Neutrophil (primary cell): ENCODE results near the gene LIG3.
"Not testable (repeated sequence)": the region's sequence is repeated elsewhere in the genome, so short reads cannot be mapped to it uniquely, and the experiment has no call there.

Source experiments
- H3K27ac ChIP-seq: fragments of 200-600 bp; sonication (generic); 2 replicates; pipeline ENCODE4 v1.5.1; 2016; ENCODE audit warnings: mild to moderate bottlenecking, moderate library complexity
- H3K27me3 ChIP-seq: fragments of 200-600 bp; sonication (generic); 2 replicates; pipeline ENCODE4 v1.6.0; 2016; ENCODE audit warnings: mild to moderate bottlenecking
- H3K36me3 ChIP-seq: fragments of 200-600 bp; sonication (generic); 2 replicates; pipeline ENCODE4 v1.5.1; 2017
- H3K4me1 ChIP-seq, 2 experiments: fragments of 200-600 bp in 1 of 2; sonication (generic) in 1 of 2; 1 replicate in 1 of 2; 2 replicates in 1 of 2; pipeline versions ENCODE4 v1.5.1 to v1.6.1; 2013 to 2016; ENCODE audit warnings: low read depth in 1 of 2, low read length in 1 of 2, mild to moderate bottlenecking in 1 of 2, moderate library complexity in 1 of 2; ENCODE audit not compliant: control insufficient read depth in 1 of 2, insufficient read depth in 1 of 2
- H3K4me3 ChIP-seq, 2 experiments: fragments of 200-600 bp in 1 of 2; sonication (generic) in 1 of 2; 1 replicate in 1 of 2; 2 replicates in 1 of 2; pipeline ENCODE4 v1.5.1; 2013 to 2016; ENCODE audit warnings: low read depth in 1 of 2, low read length in 1 of 2, mild to moderate bottlenecking in 1 of 2, moderate library complexity in 1 of 2
- H3K9me3 ChIP-seq: fragments of 200-600 bp; sonication (generic); 2 replicates; pipeline ENCODE4 v1.5.1; 2016
- CTCF ChIP-seq: fragments of 200-600 bp; sonication (generic); IDR thresholded peaks from 2 replicates; pipeline ENCODE4 v1.5.1; 2016; ENCODE audit warnings: antibody characterized with exemption

LIG3 gene

GRCh38 chr17:35019386-35020179 is 39.3 kb downstream of the LIG3 start:
- TF ChIP-seq CTCF, result no peak
- H3K27me3 ChIP-seq, result no peaks in the 10 kb centered on the region
- H3K4me3 ChIP-seq, result no peak overlapping the region
- peaks cover 23 to 33% of the 10 kb centered on the region in 2 experiments for H3K4me1 ChIP-seq
- peaks cover 81% of the 10 kb centered on the region for H3K36me3 ChIP-seq
- no peaks in the 10 kb centered on the region for H3K9me3 ChIP-seq
- no peak overlapping the region for H3K27ac ChIP-seq

GRCh38 chr17:35021520-35022380 is 41.4 kb downstream of the LIG3 start:
- Histone ChIP-seq H3K36me3 (peaks cover 81% of the 10 kb centered on the region), H3K4me3 (no peak overlapping the region), H3K27me3 (no peaks in the 10 kb centered on the region), H3K9me3 (no peaks in the 10 kb centered on the region), H3K27ac (peak overlapping the region; percentile 81), H3K4me1 (peaks cover 23 to 33% of the 10 kb centered on the region in 2 experiments)
- TF ChIP-seq CTCF, result no peak

GRCh38 chr17:35022536-35023063 is 42.3 kb downstream of the LIG3 start:
- no peak overlapping the region for H3K4me3 ChIP-seq
- peaks cover 23 to 33% of the 10 kb centered on the region in 2 experiments for H3K4me1 ChIP-seq
- no peak for TF ChIP-seq CTCF
- no peaks in the 10 kb centered on the region for H3K9me3 ChIP-seq
- H3K36me3 ChIP-seq, result peaks cover 72% of the 10 kb centered on the region
- H3K27ac ChIP-seq, result peak overlapping the region; percentile 81
- H3K27me3 ChIP-seq, result no peaks in the 10 kb centered on the region

GRCh38 chr17:35023538-35023937 is 43.2 kb downstream of the LIG3 start:
- no peak for TF ChIP-seq CTCF
- H3K4me3 ChIP-seq, result no peak overlapping the region
- H3K27me3 ChIP-seq, result no peaks in the 10 kb centered on the region
- H3K36me3 ChIP-seq, result peaks cover 63% of the 10 kb centered on the region
- H3K9me3 ChIP-seq, result no peaks in the 10 kb centered on the region
- peak overlapping the region; percentile 81 for H3K27ac ChIP-seq
- peaks cover 30 to 42% of the 10 kb centered on the region in 2 experiments for H3K4me1 ChIP-seq

GRCh38 chr17:35025541-35025940 is 45.2 kb downstream of the LIG3 start:
- H3K27me3 ChIP-seq, result no peaks in the 10 kb centered on the region
- H3K9me3 ChIP-seq, result no peaks in the 10 kb centered on the region
- TF ChIP-seq CTCF, result no peak
- peaks cover 43% of the 10 kb centered on the region for H3K36me3 ChIP-seq
- no peak overlapping the region for H3K4me3 ChIP-seq
- no peak overlapping the region for H3K27ac ChIP-seq
- peaks cover 38 to 48% of the 10 kb centered on the region in 2 experiments for H3K4me1 ChIP-seq

GRCh38 chr17:35028097-35028496 is 47.8 kb downstream of the LIG3 start:
- Histone ChIP-seq H3K27ac (peak overlapping the region; percentile 77), H3K36me3 (peaks cover 32% of the 10 kb centered on the region), H3K4me1 (peaks cover 25 to 28% of the 10 kb centered on the region in 2 experiments)
- not testable (repeated sequence) for H3K27me3 ChIP-seq, H3K9me3 ChIP-seq, H3K4me3 ChIP-seq
